SK-N-SH (cell line): ENCODE measurements around the gene GPR3. TPM values are rescaled to one million over a fixed set of nuclear protein-coding genes. Genes with fewer than 3 reads are reported as not detected.

Experiments
- CTCF ChIA-PET: fragments of 300-600, 350-600 bp; formaldehyde crosslinking; extraction: SDS; loops from one replicate; lab custom pipeline; 2021; lab: Yijun Ruan, JAX
- POLR2A ChIA-PET: fragments of 350-600 bp; sonication (Branson Sonifier 250); formaldehyde crosslinking; extraction: SDS; loops from one replicate; lab custom pipeline; 2020; ENCODE audit warnings: antibody characterized with exemption, inconsistent platforms; lab: Yijun Ruan, JAX
- DNase-seq: peaks from one replicate; pipeline ENCODE4 v3.0.0; 2012
- H2AFZ ChIP-seq: fragments of 200-600 bp; sonication (generic); 2 replicates; pipeline ENCODE4 v1.8.1; 2016; ENCODE audit warnings: antibody characterized with exemption, mild to moderate bottlenecking, low read depth
- H3F3A ChIP-seq: fragments of 200-600 bp; sonication (generic); replicated peaks from 2 replicates; pipeline ENCODE3; 2016; ENCODE audit warnings: antibody characterized with exemption, mild to moderate bottlenecking; ENCODE audit not compliant: insufficient read depth
- H3K27ac ChIP-seq, 2 experiments: fragments of 200-500 bp in 1 of 2; fragments of 200-600 bp in 1 of 2; sonication (Bioruptor generic) in 1 of 2; sonication (generic), shearing (Covaris generic) in 1 of 2; 2 replicates each; pipeline versions ENCODE4 v1.5.1 to v1.6.1; 2014 to 2016; ENCODE audit warnings: low read depth in 2 of 2, inconsistent platforms in 1 of 2, low read length in 1 of 2, mild to moderate bottlenecking in 1 of 2, mixed read lengths in 1 of 2
- H3K27me3 ChIP-seq: fragments of 200-600 bp; sonication (generic), shearing (Covaris generic); 2 replicates; pipeline ENCODE4 v1.6.1; 2016; ENCODE audit warnings: mixed run types; ENCODE audit not compliant: insufficient read depth
- H3K36me3 ChIP-seq, 2 experiments: fragments of 200-500 bp in 1 of 2; fragments of 200-600 bp in 1 of 2; sonication (Bioruptor generic) in 1 of 2; sonication (generic) in 1 of 2; replicated peaks in 1 of 2; 2 replicates each; pipeline versions ENCODE3 to v1.5.1; 2014 to 2016; ENCODE audit warnings: low read length in 1 of 2, mild to moderate bottlenecking in 1 of 2; ENCODE audit not compliant: insufficient read depth in 2 of 2, control insufficient read depth in 1 of 2
- H3K4me1 ChIP-seq, 2 experiments: fragments of 200-500 bp in 1 of 2; fragments of 200-600 bp in 1 of 2; sonication (Bioruptor generic) in 1 of 2; sonication (generic), shearing (Covaris generic) in 1 of 2; 2 replicates each; pipeline versions ENCODE4 v1.5.1 to v1.6.1; 2014 to 2016; ENCODE audit warnings: low read depth in 1 of 2, low read length in 1 of 2, mixed run types in 1 of 2; ENCODE audit not compliant: insufficient read depth in 2 of 2, control insufficient read depth in 1 of 2
- H3K4me2 ChIP-seq: fragments of 200-600 bp; sonication (generic), shearing (Covaris generic); 2 replicates; pipeline ENCODE4 v1.6.1; 2017; ENCODE audit warnings: mixed run types
- H3K4me3 ChIP-seq, 2 experiments: fragments of 200-500 bp in 1 of 2; fragments of 200-600 bp in 1 of 2; sonication (Bioruptor generic) in 1 of 2; sonication (generic), shearing (Covaris generic) in 1 of 2; 2 replicates each; pipeline versions ENCODE4 v1.5.1 to v1.8.1; 2014 to 2016; ENCODE audit warnings: low read depth in 2 of 2, inconsistent platforms in 1 of 2, low read length in 1 of 2, mild to moderate bottlenecking in 1 of 2, mixed read lengths in 1 of 2, moderate library complexity in 1 of 2
- H3K79me2 ChIP-seq: fragments of 200-600 bp; sonication (generic); 2 replicates; pipeline ENCODE4 v1.8.1; 2017; ENCODE audit warnings: mild to moderate bottlenecking; ENCODE audit not compliant: insufficient read depth
- H3K9ac ChIP-seq: fragments of 200-600 bp; sonication (generic); 2 replicates; pipeline ENCODE4 v1.6.1; 2017; ENCODE audit warnings: mixed run types
- H3K9me2 ChIP-seq: fragments of 200-600 bp; sonication (generic); 2 replicates; pipeline ENCODE4 v1.6.1; 2017; ENCODE audit warnings: mixed run types
- H3K9me3 ChIP-seq: fragments of 200-600 bp; sonication (generic); 2 replicates; pipeline ENCODE4 v1.6.1; 2017; ENCODE audit warnings: mixed run types, mild to moderate bottlenecking, moderate library complexity
- H4K20me1 ChIP-seq: fragments of 200-600 bp; sonication (generic); 2 replicates; pipeline ENCODE4 v1.6.1; 2017; ENCODE audit warnings: mild to moderate bottlenecking, mixed run types; ENCODE audit not compliant: insufficient read depth
- CTCF ChIP-seq: fragments of 200-600 bp; sonication (generic); IDR thresholded peaks from 2 replicates; pipeline ENCODE4 v1.6.1; 2017; ENCODE audit warnings: antibody characterized with exemption, mild to moderate bottlenecking, moderate library complexity
- FOXM1 ChIP-seq: IDR thresholded peaks from 2 replicates; pipeline ENCODE4 v1.4.0; 2012; ENCODE audit warnings: low read depth, mild to moderate bottlenecking
- MAX ChIP-seq: IDR thresholded peaks from 2 replicates; pipeline ENCODE4 v1.4.0; 2012; ENCODE audit warnings: low read depth
- MEF2A ChIP-seq: IDR thresholded peaks from 2 replicates; pipeline ENCODE4 v1.4.0; 2012; ENCODE audit warnings: low read depth, borderline replicate concordance
- MXI1 ChIP-seq: IDR thresholded peaks from 2 replicates; pipeline ENCODE4 v1.6.1; 2012; ENCODE audit warnings: mild to moderate bottlenecking, low read depth, low read length, improper control_type of control experiment
- PBX3 ChIP-seq: IDR thresholded peaks from 2 replicates; pipeline ENCODE4; 2012
- RAD21 ChIP-seq: IDR thresholded peaks from 2 replicates; pipeline ENCODE4 v1.6.1; 2012; ENCODE audit warnings: mild to moderate bottlenecking, low read length
- RCOR1 ChIP-seq: fragments of 150-350 bp; IDR thresholded peaks from 2 replicates; pipeline ENCODE4 v1.6.1; 2017; ENCODE audit warnings: antibody characterized with exemption, low read length
- SIN3A ChIP-seq: IDR thresholded peaks from 2 replicates; pipeline ENCODE4 v1.6.1; 2012; ENCODE audit warnings: low read depth, mild to moderate bottlenecking, low read length, moderate library complexity, borderline replicate concordance
- SMC3 ChIP-seq: IDR thresholded peaks from 2 replicates; pipeline ENCODE4 v1.6.1; 2012; ENCODE audit warnings: low read depth, low read length, improper control_type of control experiment
- USF2 ChIP-seq: fragments of 150-350 bp; IDR thresholded peaks from 2 replicates; pipeline ENCODE4 v1.6.1; 2017; ENCODE audit warnings: antibody characterized with exemption, low read length, low read depth, borderline replicate concordance
- ZBTB33 ChIP-seq: IDR thresholded peaks from 2 replicates; pipeline ENCODE4 v1.4.0; 2012; ENCODE audit warnings: low read depth, borderline replicate concordance
- WGBS: methylation state at CpG from one replicate; pipeline ENCODE4 v1.1.6; 2017; ENCODE audit warnings: low lambda C conversion rate; 5-methylcytosine and 5-hydroxymethylcytosine counted together
- polyA plus RNA-seq, 3 experiments: library from polyadenylated mRNA; depleted of rRNA; stranded (reverse); fragments of >200 nt; gene quantifications; 2 replicates each; pipeline ENCODE4 v1.2.3, GENCODE V29; 2012

GPR3 gene
- polyA plus RNA-seq, 1 of the 3 experiments (the other 2 are of a cell fraction) = 6.0 TPM

GRCh38 chr1:27400963-27401341 is 8.5 kb downstream of the GPR3 start:
- CTCF ChIA-PET = interaction anchor here (0.9 to 3.4 kb wide), 5 partner anchors 9 to 207 kb away, joined by 3 to 24 read pairs (median 4); no protein-coding TSS in a partner anchor
- no peaks in the 10 kb centered on the region for H4K20me1 ChIP-seq
- peaks cover 6% of the 10 kb centered on the region for H3F3A ChIP-seq
- no peak overlapping the region for H3K9ac ChIP-seq
- H3K4me3 ChIP-seq = no peak overlapping the region
- H3K9me3 ChIP-seq = no peaks in the 10 kb centered on the region
- H3K27me3 ChIP-seq = no peaks in the 10 kb centered on the region
- WGBS = 95% methylated on average over 5 of the region's 5 CpGs
- TF ChIP-seq MXI1 (no peak), ZBTB33 (no peak), MAX (no peak)
- H3K4me2 ChIP-seq = no peak overlapping the region
- no peak for DNase-seq
- peaks cover 0 to 4% of the 10 kb centered on the region in 2 experiments; a peak in 1 of 4 replicates for H3K4me1 ChIP-seq
- no peak overlapping the region for H2AFZ ChIP-seq
- POLR2A ChIA-PET = no interaction called here
- H3K27ac ChIP-seq = no peak overlapping the region
- H3K9me2 ChIP-seq = no peaks in the 10 kb centered on the region
- no peaks in the 10 kb centered on the region for H3K79me2 ChIP-seq
- peaks cover 4 to 10% of the 10 kb centered on the region in 2 experiments for H3K36me3 ChIP-seq

- no peaks in the 10 kb centered on the region for H3K9me2 ChIP-seq
- no peaks in the 10 kb centered on the region for H3K79me2 ChIP-seq
- no peak overlapping the region for H3K27ac ChIP-seq
- peak; percentile 54 for DNase-seq
- CTCF ChIA-PET = interaction anchor here (0.6 to 3.4 kb wide), 9 partner anchors 11 to 261 kb away, joined by 3 to 24 read pairs (median 4); no protein-coding TSS in a partner anchor
- POLR2A ChIA-PET = no interaction called here
- H3K4me2 ChIP-seq = no peak overlapping the region
- no peaks in the 10 kb centered on the region for H3K9me3 ChIP-seq
- H3K27me3 ChIP-seq = no peaks in the 10 kb centered on the region
- TF ChIP-seq RAD21 (peak; percentile 40), USF2 (no peak), SMC3 (peak; percentile 17; the same call in 1 of the 2 replicates), FOXM1 (no peak), RCOR1 (no peak), PBX3 (no peak), SIN3A (no peak), MEF2A (no peak), CTCF (peak; percentile 47)
- H3F3A ChIP-seq = peaks cover 6% of the 10 kb centered on the region
- peaks cover 0 to 4% of the 10 kb centered on the region in 2 experiments; a peak in 1 of 4 replicates for H3K4me1 ChIP-seq
- H2AFZ ChIP-seq = no peak overlapping the region
- H3K36me3 ChIP-seq = peaks cover 4 to 15% of the 10 kb centered on the region in 2 experiments
- no peaks in the 10 kb centered on the region for H4K20me1 ChIP-seq
- 94% methylated on average over 6 of the region's 8 CpGs for WGBS
- H3K9ac ChIP-seq = no peak overlapping the region
- no peak overlapping the region for H3K4me3 ChIP-seq
Observed at GRCh38 chr1:27402349-27402754, 9.9 kb downstream of the GPR3 start.
